ENCODE results near the gene PABPC1L.

Gene PABPC1L

GRCh38 chr20:44942264-44942973, 32.6 kb downstream of the PABPC1L start:
- DNase-seq (ENCODE audit: low spot score), result no peak

GRCh38 chr20:44943828-44944227, 34.0 kb downstream of the PABPC1L start:
- no peak for DNase-seq (ENCODE audit: low spot score)

- no peak for DNase-seq (ENCODE audit: low spot score)
These were observed 35.4 kb downstream of the PABPC1L start for GRCh38 chr20:44945261-44945660.

- DNase-seq (ENCODE audit: low spot score), result no peak
These were observed 36.5 kb downstream of the PABPC1L start for GRCh38 chr20:44946271-44946852.

GRCh38 chr20:44948107-44948506, 38.2 kb downstream of the PABPC1L start:
- DNase-seq (ENCODE audit: low spot score), result no peak

- no peak for DNase-seq (ENCODE audit: low spot score)
These were observed 38.7 kb downstream of the PABPC1L start for GRCh38 chr20:44948513-44948912.

GRCh38 chr20:44950368-44950767, 40.5 kb downstream of the PABPC1L start:
- no peak for DNase-seq (ENCODE audit: low spot score)

GRCh38 chr20:44952731-44953130, 42.9 kb downstream of the PABPC1L start:
- no peak for DNase-seq (ENCODE audit: low spot score)

- DNase-seq (ENCODE audit: low spot score), result no peak
These were observed 44.4 kb downstream of the PABPC1L start for GRCh38 chr20:44954211-44954610.

- DNase-seq (ENCODE audit: low spot score), result no peak
These were observed 45.4 kb downstream of the PABPC1L start for GRCh38 chr20:44955270-44955669.

GRCh38 chr20:44956410-44956809, 46.5 kb downstream of the PABPC1L start:
- no peak for DNase-seq (ENCODE audit: low spot score)

GRCh38 chr20:44958276-44958675, 48.4 kb downstream of the PABPC1L start:
- DNase-seq (ENCODE audit: low spot score), result no peak

GRCh38 chr20:44959082-44959637, 49.3 kb downstream of the PABPC1L start:
- no peak for DNase-seq (ENCODE audit: low spot score)

- DNase-seq (ENCODE audit: low spot score), result peak; percentile 42
These were observed 49.8 kb downstream of the PABPC1L start for GRCh38 chr20:44959638-44960102.

GRCh38 chr20:44960103-44960852, 50.4 kb downstream of the PABPC1L start, which contains the start of gene TOMM34:
Gene TOMM34, minus strand, starts transcription at chr20:44960397. Its CDS starts 64 bp downstream, at chr20:44960333.
- peak; percentile 96 for DNase-seq (ENCODE audit: low spot score)

- no peak for DNase-seq (ENCODE audit: low spot score)
These were observed 51.4 kb downstream of the PABPC1L start for GRCh38 chr20:44961011-44961869.

- DNase-seq (ENCODE audit: low spot score), result no peak
These were observed 52.0 kb downstream of the PABPC1L start for GRCh38 chr20:44961870-44962267.

GRCh38 chr20:44962483-44962882, 52.6 kb downstream of the PABPC1L start:
- no peak for DNase-seq (ENCODE audit: low spot score)

GRCh38 chr20:44963325-44964215, 53.7 kb downstream of the PABPC1L start:
- DNase-seq (ENCODE audit: low spot score), result no peak

- DNase-seq (ENCODE audit: low spot score), result no peak
These were observed 55.8 kb downstream of the PABPC1L start for GRCh38 chr20:44965651-44966029.
